ENCODE measurements around the gene SH3BGRL2.
A peak's percentile ranks its signal among the peaks of the same experiment; 100 is the strongest.

Gene SH3BGRL2

DNA sequence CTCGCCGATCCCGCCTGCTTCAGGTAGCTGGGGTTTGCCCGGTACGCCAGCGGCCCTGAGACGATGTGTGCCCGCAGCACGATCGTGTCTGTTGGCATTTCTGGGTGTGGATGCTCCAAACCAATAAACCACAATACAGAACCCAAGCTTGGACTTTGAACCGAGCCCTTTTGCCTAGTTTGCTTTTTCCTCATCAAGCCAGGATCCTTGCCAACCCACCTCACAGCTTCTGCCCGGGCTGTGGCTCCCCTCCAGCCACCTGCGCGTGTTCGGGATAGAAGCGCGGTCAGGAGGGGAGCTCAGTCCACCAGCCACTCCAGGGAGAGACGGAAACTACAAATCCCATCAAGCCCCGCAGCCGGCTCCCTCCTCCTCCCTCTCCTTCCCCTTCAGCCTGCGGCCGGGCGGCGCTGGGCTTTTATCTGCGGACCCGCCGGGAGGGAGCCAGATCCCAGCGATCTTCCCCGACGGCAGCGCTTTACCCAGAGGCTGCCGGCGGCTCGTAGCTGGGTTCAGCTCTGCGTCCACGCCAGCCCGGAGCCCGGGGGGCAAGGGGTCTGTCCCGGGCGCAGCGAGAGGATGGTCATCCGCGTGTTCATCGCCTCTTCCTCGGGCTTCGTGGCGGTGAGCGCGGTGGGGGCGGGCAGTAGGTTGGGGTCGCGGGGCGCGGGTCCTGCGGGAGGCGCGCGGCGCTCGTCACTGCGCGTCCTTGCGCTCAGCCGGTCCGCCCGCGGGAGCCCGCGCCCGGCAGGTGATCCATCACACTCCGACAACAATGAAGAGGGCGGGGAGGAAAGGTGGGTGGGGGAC lies at the start of gene SH3BGRL2:
TSS of gene SH3BGRL2 (plus strand) at position 447 of the 810 bp plus-strand sequence. CDS start at position 580, 133 bp downstream.
- H3K36me3 Mint-ChIP-seq (ENCODE audit: low read depth), result no peaks in the 10 kb centered on the region
- H3K4me3 Mint-ChIP-seq, result peak within 1 kb of the TSS; percentile 78
- ATAC-seq, result peak; percentile 50
- H3K27ac Mint-ChIP-seq, result no peak within 1 kb of the TSS
- H3K4me1 Mint-ChIP-seq, result peaks cover 8% of the 10 kb centered on the region
- no peaks in the 10 kb centered on the region for H3K9me3 Mint-ChIP-seq
- peaks cover 40% of the 10 kb centered on the region for H3K27me3 Mint-ChIP-seq
- peak; percentile 34 for DNase-seq

DNA sequence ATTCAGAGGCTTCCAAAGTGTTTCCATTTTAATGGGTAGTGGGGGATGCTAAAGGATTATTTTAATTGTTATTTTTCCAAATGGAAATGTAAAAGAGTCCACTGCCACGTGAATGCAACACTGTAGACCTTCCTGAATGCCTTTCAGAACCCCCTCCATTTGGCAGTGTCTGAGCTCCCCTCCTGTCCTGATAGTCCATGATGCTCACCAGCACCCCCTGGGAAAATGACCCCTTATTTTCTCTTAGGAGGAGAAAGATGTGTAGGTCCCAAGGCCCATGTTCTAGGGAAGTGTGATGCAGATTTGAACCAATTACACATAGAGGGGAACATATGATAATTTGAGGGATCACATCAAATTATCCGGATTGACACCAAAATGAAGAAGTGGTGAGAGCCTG lies 46.8 kb upstream of the SH3BGRL2 start:
- DNase-seq, result no peak
- Mint-ChIP-seq H3K27me3 (no peaks in the 10 kb centered on the region), H3K36me3 (ENCODE audit: low read depth) (no peaks in the 10 kb centered on the region), H3K27ac (no peak overlapping the region), H3K9me3 (peaks cover 8% of the 10 kb centered on the region), H3K4me1 (no peaks in the 10 kb centered on the region), H3K4me3 (no peak overlapping the region)
- no peak for ATAC-seq

DNA sequence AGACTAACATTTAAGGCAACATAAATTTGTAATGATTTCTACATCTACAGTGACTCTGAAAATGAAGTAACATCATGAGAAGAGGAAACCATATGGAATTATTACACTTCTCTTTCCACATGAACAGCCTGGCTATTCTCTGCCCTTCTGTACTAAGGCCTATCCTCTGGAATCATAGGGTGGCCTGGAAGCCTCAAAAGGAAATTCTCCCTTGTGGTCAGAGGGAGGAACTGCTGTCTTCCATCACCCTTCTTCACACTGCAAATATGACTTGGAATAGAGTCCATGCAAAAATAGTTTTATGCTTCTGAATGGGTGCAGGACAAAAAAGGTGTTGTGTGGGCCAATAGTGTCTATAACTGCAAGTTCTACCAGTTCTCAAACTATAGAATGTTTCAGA lies 44.6 kb upstream of the SH3BGRL2 start:
- Mint-ChIP-seq H3K4me3 (no peak overlapping the region), H3K36me3 (ENCODE audit: low read depth) (no peaks in the 10 kb centered on the region), H3K4me1 (no peaks in the 10 kb centered on the region), H3K27me3 (no peaks in the 10 kb centered on the region), H3K9me3 (no peaks in the 10 kb centered on the region), H3K27ac (no peak overlapping the region)
- ATAC-seq, result no peak
- no peak for DNase-seq

DNA sequence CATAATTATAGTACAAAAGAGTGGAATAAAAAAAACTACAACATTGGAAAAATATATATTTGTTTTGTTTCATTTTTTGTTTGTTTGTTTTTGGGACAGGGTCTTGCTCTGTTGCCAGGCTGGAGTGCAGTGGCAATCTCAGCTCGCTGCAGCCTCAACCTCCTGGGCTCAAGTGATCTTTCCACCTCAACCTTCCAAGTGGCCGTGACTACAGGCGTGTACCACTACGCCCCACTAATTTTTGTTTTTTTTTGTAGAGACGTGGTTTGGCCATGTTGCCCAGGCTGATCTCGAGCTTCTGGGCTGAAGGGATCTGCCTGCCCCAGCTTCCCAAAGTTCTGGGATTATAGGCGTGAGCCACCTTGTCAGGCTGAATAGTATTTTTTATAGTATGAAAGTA lies 41.4 kb upstream of the SH3BGRL2 start:
- Mint-ChIP-seq H3K27me3 (peaks cover 2% of the 10 kb centered on the region), H3K36me3 (ENCODE audit: low read depth) (no peaks in the 10 kb centered on the region), H3K4me3 (no peak overlapping the region), H3K27ac (no peak overlapping the region), H3K4me1 (no peaks in the 10 kb centered on the region), H3K9me3 (no peaks in the 10 kb centered on the region)
- DNase-seq, result no peak
- no peak for ATAC-seq

DNA sequence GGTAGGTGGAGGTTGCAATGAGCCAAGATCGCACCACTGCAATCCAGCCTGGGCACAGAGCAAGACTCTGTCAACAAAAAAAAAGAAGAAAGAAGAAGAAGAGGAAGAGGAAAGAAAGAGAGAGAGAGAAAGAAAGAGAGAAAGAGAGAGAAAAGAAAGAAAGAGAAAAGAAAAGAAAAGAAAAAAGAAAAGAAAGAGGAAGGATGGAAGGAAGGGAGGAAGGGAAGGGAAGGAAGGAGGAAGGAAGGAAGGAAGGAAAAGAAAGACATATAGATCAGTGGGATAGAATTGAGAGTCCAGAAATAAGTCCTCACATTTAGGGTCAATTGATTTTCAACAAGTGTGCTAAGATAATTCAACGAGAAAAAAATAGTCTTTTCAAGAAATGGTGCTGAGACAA lies 34.0 kb upstream of the SH3BGRL2 start:
- no peaks in the 10 kb centered on the region for H3K9me3 Mint-ChIP-seq
- no peak overlapping the region for H3K4me3 Mint-ChIP-seq
- no peaks in the 10 kb centered on the region for H3K36me3 Mint-ChIP-seq (ENCODE audit: low read depth)
- H3K27ac Mint-ChIP-seq, result no peak overlapping the region
- no peaks in the 10 kb centered on the region for H3K4me1 Mint-ChIP-seq
- DNase-seq, result no peak
- ATAC-seq, result no peak
- peaks cover 5% of the 10 kb centered on the region for H3K27me3 Mint-ChIP-seq

DNA sequence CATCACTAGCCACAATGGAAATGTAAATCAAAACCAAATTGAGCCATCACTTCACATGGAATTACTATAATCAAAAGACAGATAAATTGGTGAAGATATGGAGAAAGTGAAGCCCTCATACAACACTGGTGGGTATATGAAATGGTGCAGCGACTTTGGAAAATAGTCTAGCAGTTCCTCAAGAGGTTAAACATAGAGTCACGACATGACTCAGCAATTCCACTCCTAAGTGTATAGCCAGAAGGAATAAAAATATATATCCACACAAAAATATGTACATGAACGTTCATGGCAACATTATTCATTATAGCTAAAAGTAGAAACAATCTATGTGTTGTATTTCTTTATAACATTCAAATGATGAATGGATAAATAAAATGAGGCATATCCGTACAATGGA lies 33.1 kb upstream of the SH3BGRL2 start:
- Mint-ChIP-seq H3K27ac (no peak overlapping the region), H3K4me1 (no peaks in the 10 kb centered on the region), H3K9me3 (no peaks in the 10 kb centered on the region), H3K27me3 (peaks cover 2% of the 10 kb centered on the region), H3K36me3 (ENCODE audit: low read depth) (no peaks in the 10 kb centered on the region), H3K4me3 (no peak overlapping the region)
- no peak for ATAC-seq
- DNase-seq, result no peak

DNA sequence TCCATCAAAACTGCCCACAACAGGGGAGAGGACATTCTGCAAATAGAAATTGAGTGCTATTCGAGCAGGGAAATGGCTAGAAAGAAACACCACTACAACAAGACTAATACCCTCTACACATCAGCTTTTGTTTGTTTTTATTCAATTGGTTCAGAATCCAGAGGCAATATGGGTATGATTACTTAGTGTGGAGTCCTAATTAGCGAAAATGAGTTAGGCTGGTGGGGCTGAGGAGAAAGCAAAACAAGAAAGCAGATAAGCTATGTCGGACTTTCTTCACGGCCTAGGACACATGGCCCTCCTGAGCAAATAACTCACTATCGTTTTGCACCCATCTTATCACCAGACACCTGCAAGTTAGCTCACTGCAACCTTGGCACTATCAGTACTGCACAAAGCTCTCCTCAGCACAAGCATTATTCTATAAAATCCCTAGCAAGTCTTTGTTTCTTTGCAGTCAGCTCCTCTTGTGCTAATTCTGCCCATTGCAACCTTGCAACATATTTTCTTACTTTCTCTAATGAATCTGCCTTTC lies 31.3 kb upstream of the SH3BGRL2 start:
- no peak for DNase-seq
- H3K27me3 Mint-ChIP-seq, result peaks cover 2% of the 10 kb centered on the region

DNA sequence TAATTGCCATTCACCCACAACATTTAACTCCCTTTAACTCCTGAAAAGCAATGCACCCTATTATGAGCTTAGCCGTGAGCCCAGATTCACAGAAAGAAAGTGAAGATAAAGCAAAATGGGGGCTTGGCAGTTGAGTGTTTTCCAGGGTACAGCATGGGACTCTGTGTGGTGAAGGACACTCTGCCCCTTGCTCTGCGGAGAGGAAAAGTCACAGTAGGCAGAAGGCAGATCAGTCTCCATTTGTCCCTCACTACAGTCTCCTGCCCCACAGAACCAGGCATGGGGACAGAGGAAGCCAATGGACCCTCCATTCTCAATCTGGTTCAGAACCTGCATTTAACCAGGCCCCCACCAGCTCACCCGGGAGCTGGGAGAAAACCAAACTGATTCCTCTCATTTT lies 30.8 kb upstream of the SH3BGRL2 start:
- Mint-ChIP-seq H3K36me3 (ENCODE audit: low read depth) (no peaks in the 10 kb centered on the region), H3K27me3 (no peaks in the 10 kb centered on the region), H3K4me1 (no peaks in the 10 kb centered on the region), H3K4me3 (no peak overlapping the region), H3K9me3 (no peaks in the 10 kb centered on the region), H3K27ac (no peak overlapping the region)
- DNase-seq (no peak), ATAC-seq (no peak)

More for the DNA sequence above, 31.3 kb upstream of the SH3BGRL2 start:
- no peak overlapping the region for H3K27ac Mint-ChIP-seq
- H3K4me1 Mint-ChIP-seq, result no peaks in the 10 kb centered on the region
- H3K4me3 Mint-ChIP-seq, result no peak overlapping the region
- H3K36me3 Mint-ChIP-seq (ENCODE audit: low read depth), result no peaks in the 10 kb centered on the region
- no peaks in the 10 kb centered on the region for H3K9me3 Mint-ChIP-seq
- no peak for ATAC-seq

DNA sequence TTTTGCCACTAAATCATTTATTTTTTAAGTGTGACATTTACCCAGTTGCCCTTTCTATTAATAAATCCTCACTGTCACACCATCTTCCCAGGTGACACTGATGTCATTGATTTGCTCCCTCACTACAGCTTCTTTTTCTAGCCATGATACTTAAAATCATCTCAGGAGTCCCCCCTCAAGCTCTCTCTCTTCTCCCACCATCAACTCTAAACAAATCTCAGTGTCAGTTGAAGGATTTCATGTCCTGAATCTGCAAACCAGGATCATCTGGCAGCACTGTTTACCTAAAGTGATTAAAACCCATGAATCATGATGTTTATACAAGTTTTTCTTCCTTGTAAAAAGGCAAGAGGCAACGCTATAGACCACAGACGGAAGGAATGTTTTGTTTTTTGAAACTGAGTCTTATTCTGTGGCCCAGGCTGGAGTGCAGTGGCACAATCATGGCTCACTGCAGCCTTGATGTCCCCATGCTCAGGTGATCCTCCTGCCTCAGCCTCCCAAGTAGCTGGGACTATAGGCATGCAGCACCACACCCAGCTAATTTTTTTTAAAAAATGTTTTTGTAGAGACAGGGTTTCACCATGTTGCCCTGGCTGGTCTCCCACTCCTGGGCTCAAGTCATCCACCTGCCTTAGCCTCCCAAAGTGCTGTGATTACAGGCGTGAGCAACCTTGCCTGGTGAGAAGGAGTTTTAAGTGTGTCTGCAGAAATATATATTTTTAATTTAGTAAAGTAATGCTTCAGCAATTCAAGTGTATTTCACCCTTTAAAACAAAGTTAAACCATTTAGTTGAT lies 30.1 kb upstream of the SH3BGRL2 start:
- ATAC-seq, result no peak
- DNase-seq, result no peak
- Mint-ChIP-seq H3K9me3 (no peaks in the 10 kb centered on the region), H3K27me3 (no peaks in the 10 kb centered on the region), H3K4me1 (no peaks in the 10 kb centered on the region), H3K4me3 (no peak overlapping the region), H3K36me3 (ENCODE audit: low read depth) (no peaks in the 10 kb centered on the region), H3K27ac (no peak overlapping the region)

DNA sequence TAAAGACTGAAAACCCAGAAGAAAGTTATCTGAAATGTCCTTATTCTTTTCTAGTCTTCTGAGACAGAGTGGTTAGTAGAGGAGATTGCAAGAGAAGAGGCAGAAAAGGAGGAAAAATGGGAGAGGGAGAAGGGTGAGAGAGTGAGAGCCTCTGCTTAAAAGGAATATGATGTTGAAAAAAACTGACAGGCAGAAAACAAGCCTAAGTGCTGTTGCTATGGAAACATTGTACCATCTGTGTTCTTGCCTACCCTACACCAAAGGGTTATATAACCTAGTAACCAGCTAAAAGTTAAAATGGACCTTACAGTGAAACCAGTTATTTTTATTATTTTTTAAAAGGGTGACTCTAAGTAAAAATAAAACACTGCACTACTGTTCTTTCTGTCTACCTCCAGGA lies 28.3 kb upstream of the SH3BGRL2 start:
- Mint-ChIP-seq H3K27me3 (peaks cover under 1% of the 10 kb centered on the region), H3K9me3 (no peaks in the 10 kb centered on the region), H3K4me3 (no peak overlapping the region), H3K36me3 (ENCODE audit: low read depth) (no peaks in the 10 kb centered on the region), H3K27ac (no peak overlapping the region), H3K4me1 (no peaks in the 10 kb centered on the region)
- no peak for ATAC-seq
- DNase-seq, result no peak

DNA sequence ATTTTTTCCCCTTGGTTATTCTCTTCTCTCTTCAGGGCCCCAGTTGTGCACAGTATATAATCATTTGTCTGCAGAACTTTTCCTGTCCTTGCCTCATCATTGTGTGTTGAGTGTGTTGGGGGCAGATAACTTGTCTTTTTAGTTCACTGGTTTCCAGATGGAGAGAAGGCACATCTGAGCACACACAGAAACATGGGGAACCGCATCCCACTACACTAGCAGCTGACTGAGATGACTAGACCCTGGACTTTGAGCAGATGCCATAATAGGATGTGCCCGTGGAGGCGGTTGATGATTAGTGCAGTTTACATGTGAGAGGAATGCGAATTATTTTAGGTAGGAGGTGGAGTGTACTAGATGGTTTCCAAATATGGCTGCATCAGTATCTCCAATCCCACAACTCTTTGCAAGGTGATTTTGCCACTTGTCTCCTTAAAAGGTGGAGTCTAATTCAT lies 26.5 kb upstream of the SH3BGRL2 start:
- Mint-ChIP-seq H3K4me1 (no peaks in the 10 kb centered on the region), H3K27ac (no peak overlapping the region), H3K9me3 (no peaks in the 10 kb centered on the region), H3K36me3 (ENCODE audit: low read depth) (no peaks in the 10 kb centered on the region), H3K4me3 (no peak overlapping the region), H3K27me3 (peaks cover 3% of the 10 kb centered on the region)
- ATAC-seq, result no peak
- DNase-seq, result no peak

DNA sequence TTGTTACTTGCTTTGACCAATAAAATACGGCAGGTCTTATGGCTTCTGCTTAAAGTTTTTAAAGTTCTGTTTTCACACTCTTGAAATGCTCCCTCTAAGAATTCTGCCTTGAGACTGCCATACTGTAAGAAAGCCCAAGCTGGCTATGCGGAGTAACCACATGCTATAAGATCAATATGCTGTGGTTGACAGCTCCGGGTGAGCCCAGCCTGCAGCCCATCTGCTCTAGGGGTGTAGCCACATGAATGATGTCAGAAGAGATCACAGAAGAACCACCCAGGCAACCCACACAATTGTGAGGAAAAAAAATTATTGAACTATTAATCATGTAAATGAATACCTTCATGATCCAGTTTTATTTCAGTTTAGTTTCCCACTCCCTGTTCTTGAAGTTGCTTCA lies 26.1 kb upstream of the SH3BGRL2 start:
- Mint-ChIP-seq H3K9me3 (no peaks in the 10 kb centered on the region), H3K4me1 (no peaks in the 10 kb centered on the region), H3K27ac (no peak overlapping the region), H3K4me3 (no peak overlapping the region), H3K36me3 (ENCODE audit: low read depth) (no peaks in the 10 kb centered on the region), H3K27me3 (peaks cover 3% of the 10 kb centered on the region)
- no peak for ATAC-seq
- DNase-seq, result no peak

DNA sequence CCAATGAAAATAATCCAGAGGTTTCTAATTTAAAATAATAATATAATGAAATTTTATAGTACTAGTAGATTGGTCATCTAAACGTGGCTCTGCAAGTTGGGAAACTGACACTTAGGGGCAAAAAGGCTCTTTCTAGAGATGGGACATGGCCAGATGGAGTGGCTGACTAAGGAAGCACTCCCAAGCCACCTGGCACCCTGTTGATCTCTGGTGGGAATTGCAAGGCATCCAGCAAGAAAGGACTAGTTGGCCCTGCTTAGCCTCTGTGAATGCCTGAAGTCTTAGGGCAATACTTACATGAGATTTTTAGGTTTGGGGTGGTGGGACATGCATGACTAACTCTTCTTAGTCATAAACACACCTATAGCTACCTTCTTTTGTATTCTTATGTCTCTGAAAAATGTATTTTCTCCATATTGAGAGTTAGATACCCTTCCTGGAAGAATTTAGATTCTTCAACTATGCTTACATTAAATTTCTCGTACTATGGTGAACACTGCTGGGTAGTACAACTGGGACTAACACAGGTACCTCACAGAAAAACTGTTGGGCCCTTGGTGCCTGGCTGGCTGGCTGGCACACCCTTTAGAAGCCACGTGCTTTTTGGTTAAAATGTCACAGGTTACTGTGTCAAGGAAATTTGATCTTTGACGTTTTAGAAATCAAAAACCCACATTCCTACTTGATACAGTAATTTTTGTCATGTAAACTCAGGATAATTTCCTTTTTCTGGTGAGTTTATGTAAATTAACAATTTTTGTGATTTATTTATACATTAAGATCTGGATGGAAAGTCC lies 25.0 kb upstream of the SH3BGRL2 start:
- no peak for ATAC-seq
- Mint-ChIP-seq H3K4me3 (no peak overlapping the region), H3K36me3 (ENCODE audit: low read depth) (no peaks in the 10 kb centered on the region), H3K9me3 (no peaks in the 10 kb centered on the region), H3K4me1 (no peaks in the 10 kb centered on the region), H3K27ac (no peak overlapping the region), H3K27me3 (peaks cover 3% of the 10 kb centered on the region)
- no peak for DNase-seq

DNA sequence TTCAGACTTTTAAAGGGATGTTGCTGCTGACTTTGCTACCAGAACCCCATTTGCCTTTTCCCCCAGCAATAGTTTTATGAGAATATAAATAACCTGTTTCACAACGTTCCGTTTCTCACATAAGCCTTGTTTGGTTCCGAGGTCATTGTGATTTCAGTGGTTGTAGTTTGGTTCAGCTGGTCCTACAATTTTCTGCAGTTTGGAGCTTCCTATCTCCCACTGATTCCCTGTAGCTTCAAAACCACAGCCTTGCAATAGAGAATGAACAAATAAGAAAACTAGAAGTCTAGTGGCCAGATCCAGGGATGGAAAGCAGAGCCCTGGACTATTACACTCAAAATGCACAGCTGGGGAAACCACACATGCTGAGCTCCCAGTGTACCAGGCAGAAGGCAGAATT lies 24.1 kb upstream of the SH3BGRL2 start:
- no peaks in the 10 kb centered on the region for H3K4me1 Mint-ChIP-seq
- H3K36me3 Mint-ChIP-seq (ENCODE audit: low read depth), result no peaks in the 10 kb centered on the region
- ATAC-seq (no peak), DNase-seq (no peak)
- H3K27ac Mint-ChIP-seq, result no peak overlapping the region
- H3K27me3 Mint-ChIP-seq, result peaks cover 3% of the 10 kb centered on the region
- H3K4me3 Mint-ChIP-seq, result no peak overlapping the region
- H3K9me3 Mint-ChIP-seq, result no peaks in the 10 kb centered on the region

Measured in activated naive CD8-positive, alpha-beta T cell treated with anti-CD3 and anti-CD28 coated beads, Interleukin-2, amount 50 U/mL, for 24 hours (primary cell).